ENCODE measurements around the gene TMEM156. TPM values are rescaled to one million over a fixed set of nuclear protein-coding genes. Genes with fewer than 3 reads are reported as not detected.

TMEM156 gene
- total RNA-seq, 2 donors from 2014 or later: not detected

- Histone ChIP-seq H3K4me3 (ENCODE audit: low read length) (no peak overlapping the region), H3K9ac (ENCODE audit: extremely low read depth, low read length, poor library complexity, severe bottlenecking) (no peak overlapping the region), H3K27ac (ENCODE audit: low read depth, low read length) (no peak overlapping the region), H3K9me3 (ENCODE audit: control insufficient read depth, low read length) (no peaks in the 10 kb centered on the region), H3K36me3 (ENCODE audit: control insufficient read depth, insufficient read depth, low read length) (no peaks in the 10 kb centered on the region), H3K27me3 (ENCODE audit: control insufficient read depth, insufficient read depth, low read length, poor library complexity, severe bottlenecking) (no peaks in the 10 kb centered on the region), H3K4me1 (ENCODE audit: control insufficient read depth, insufficient read depth, low read length) (no peaks in the 10 kb centered on the region)
- H3K9me3 Mint-ChIP-seq: no peaks in the 10 kb centered on the region
- WGBS, 2 experiments (ENCODE audit: insufficient coverage in 1 of 2, insufficient read length in 1 of 2): 91 to 100% methylated on average over 2 to 3 of the region's 3 CpGs
- no peak for TF ChIP-seq CTCF (conservative IDR thresholded peaks at IDR 0.05)
- H3K4me1 Mint-ChIP-seq: peaks cover 9% of the 10 kb centered on the region
- no peak overlapping the region for H3K4me3 Mint-ChIP-seq
- DNase-seq: no peak
- H3K27ac Mint-ChIP-seq: no peak overlapping the region
- H3K36me3 Mint-ChIP-seq (ENCODE audit: low read depth): no peaks in the 10 kb centered on the region
- H3K27me3 Mint-ChIP-seq (ENCODE audit: insufficient read depth): no peaks in the 10 kb centered on the region
These were observed 35.2 kb upstream of the TMEM156 start for GRCh38 chr4:39067451-39067850.

- TF ChIP-seq CTCF (conservative IDR thresholded peaks at IDR 0.05): no peak
- H3K27ac ChIP-seq (ENCODE audit: low read depth, low read length): no peak overlapping the region
- no peak for DNase-seq
- H3K4me1 Mint-ChIP-seq: peaks cover 11% of the 10 kb centered on the region
- no peaks in the 10 kb centered on the region for H3K27me3 ChIP-seq (ENCODE audit: control insufficient read depth, insufficient read depth, low read length, poor library complexity, severe bottlenecking)
- H3K27ac Mint-ChIP-seq: no peak overlapping the region
- H3K9ac ChIP-seq (ENCODE audit: extremely low read depth, low read length, poor library complexity, severe bottlenecking): no peak overlapping the region
- H3K9me3 Mint-ChIP-seq: no peaks in the 10 kb centered on the region
- WGBS, 2 experiments (ENCODE audit: insufficient coverage in 1 of 2, insufficient read length in 1 of 2): 90% methylated on average over 2 of the region's 2 CpGs; no CpG with 5 or more reads in 1 of the 2 experiments
- H3K36me3 Mint-ChIP-seq (ENCODE audit: low read depth): no peaks in the 10 kb centered on the region
- H3K27me3 Mint-ChIP-seq (ENCODE audit: insufficient read depth): no peaks in the 10 kb centered on the region
- H3K4me3 ChIP-seq (ENCODE audit: low read length): no peak overlapping the region
- no peaks in the 10 kb centered on the region for H3K4me1 ChIP-seq (ENCODE audit: control insufficient read depth, insufficient read depth, low read length)
- H3K4me3 Mint-ChIP-seq: no peak overlapping the region
- H3K36me3 ChIP-seq (ENCODE audit: control insufficient read depth, insufficient read depth, low read length): no peaks in the 10 kb centered on the region
- no peaks in the 10 kb centered on the region for H3K9me3 ChIP-seq (ENCODE audit: control insufficient read depth, low read length)
These were observed 34.8 kb upstream of the TMEM156 start for GRCh38 chr4:39067031-39067430.

- no peaks in the 10 kb centered on the region for H3K27me3 Mint-ChIP-seq (ENCODE audit: insufficient read depth)
- no peak overlapping the region for H3K9ac ChIP-seq (ENCODE audit: extremely low read depth, low read length, poor library complexity, severe bottlenecking)
These were observed 34.2 kb upstream of the TMEM156 start for GRCh38 chr4:39066371-39066770.

More at GRCh38 chr4:39066371-39066770, 34.2 kb upstream of the TMEM156 start:
- Mint-ChIP-seq H3K27ac (no peak overlapping the region), H3K4me1 (peaks cover 18% of the 10 kb centered on the region), H3K36me3 (ENCODE audit: low read depth) (no peaks in the 10 kb centered on the region), H3K4me3 (no peak overlapping the region), H3K9me3 (no peaks in the 10 kb centered on the region)
- no peak for DNase-seq
- no peak for TF ChIP-seq CTCF (conservative IDR thresholded peaks at IDR 0.05)
- Histone ChIP-seq H3K36me3 (ENCODE audit: control insufficient read depth, insufficient read depth, low read length) (no peaks in the 10 kb centered on the region), H3K27ac (ENCODE audit: low read depth, low read length) (no peak overlapping the region), H3K9me3 (ENCODE audit: control insufficient read depth, low read length) (no peaks in the 10 kb centered on the region), H3K27me3 (ENCODE audit: control insufficient read depth, insufficient read depth, low read length, poor library complexity, severe bottlenecking) (no peaks in the 10 kb centered on the region), H3K4me1 (ENCODE audit: control insufficient read depth, insufficient read depth, low read length) (no peaks in the 10 kb centered on the region), H3K4me3 (ENCODE audit: low read length) (no peak overlapping the region)
- 87 to 100% methylated on average over 1 to 2 of the region's 2 CpGs for WGBS, 2 experiments (ENCODE audit: insufficient coverage in 1 of 2, insufficient read length in 1 of 2)

Measured in endodermal cell (in vitro differentiated cells).